NCI-H748 (cell line): ENCODE results near the gene HOXB7.

ENCODE experiments used
- DNase-seq: peaks from one replicate; lab custom pipeline; 2025; ENCODE audit not compliant: unreplicated experiment; lab: John Stamatoyannopoulos, UW

Gene HOXB7

GRCh38 chr17:48611681-48612455 lies 1.1 kb upstream of the HOXB7 start:
- peak; percentile 81 for DNase-seq

GRCh38 chr17:48611213-48611612 lies 396 bp upstream of the HOXB7 start:
- peak; percentile 69 for DNase-seq

GRCh38 chr17:48609759-48610281 lies 997 bp downstream of the HOXB7 start:
- DNase-seq = peak; percentile 70

DNA sequence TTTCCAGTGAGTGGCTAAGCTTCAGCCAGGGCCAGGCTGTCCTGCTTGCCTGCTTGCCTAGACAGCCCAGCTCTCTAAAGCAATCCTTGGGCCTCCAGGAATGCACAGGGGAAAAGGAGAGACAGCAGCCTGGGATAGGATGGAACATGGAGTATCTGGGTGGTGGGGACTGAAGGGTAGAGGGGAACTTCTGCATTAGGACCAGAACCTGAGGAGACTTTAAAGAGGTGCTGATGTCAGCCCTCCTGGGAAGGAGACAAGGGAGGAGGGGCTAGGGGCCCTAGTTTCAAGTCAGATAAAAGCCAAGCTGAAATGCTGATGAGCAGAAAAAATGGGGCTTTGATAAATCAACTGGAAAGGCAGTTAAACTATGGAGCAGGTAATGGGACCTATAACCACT lies 1.8 kb downstream of the HOXB7 start:
- DNase-seq = no peak

DNA sequence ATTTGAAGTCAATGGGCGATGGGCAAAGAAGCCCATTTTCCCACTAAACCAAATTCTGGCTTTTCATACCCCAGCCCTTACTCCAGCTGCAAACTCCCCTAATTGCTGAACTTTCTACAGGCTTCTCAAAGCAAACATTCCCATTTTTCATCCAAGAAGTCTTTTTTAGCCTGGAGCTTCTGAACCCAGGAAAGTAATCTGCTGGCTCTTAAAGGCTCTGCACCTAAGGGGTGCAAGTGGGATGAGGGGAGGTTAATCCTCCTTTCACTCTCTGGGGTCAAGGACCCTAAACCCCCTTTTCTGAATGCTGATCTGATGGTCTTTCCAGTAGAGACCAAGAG lies 2.4 kb downstream of the HOXB7 start:
- DNase-seq = no peak

- DNase-seq = no peak
Measured at GRCh38 chr17:48606892-48607614, 3.8 kb downstream of the HOXB7 start.

DNA sequence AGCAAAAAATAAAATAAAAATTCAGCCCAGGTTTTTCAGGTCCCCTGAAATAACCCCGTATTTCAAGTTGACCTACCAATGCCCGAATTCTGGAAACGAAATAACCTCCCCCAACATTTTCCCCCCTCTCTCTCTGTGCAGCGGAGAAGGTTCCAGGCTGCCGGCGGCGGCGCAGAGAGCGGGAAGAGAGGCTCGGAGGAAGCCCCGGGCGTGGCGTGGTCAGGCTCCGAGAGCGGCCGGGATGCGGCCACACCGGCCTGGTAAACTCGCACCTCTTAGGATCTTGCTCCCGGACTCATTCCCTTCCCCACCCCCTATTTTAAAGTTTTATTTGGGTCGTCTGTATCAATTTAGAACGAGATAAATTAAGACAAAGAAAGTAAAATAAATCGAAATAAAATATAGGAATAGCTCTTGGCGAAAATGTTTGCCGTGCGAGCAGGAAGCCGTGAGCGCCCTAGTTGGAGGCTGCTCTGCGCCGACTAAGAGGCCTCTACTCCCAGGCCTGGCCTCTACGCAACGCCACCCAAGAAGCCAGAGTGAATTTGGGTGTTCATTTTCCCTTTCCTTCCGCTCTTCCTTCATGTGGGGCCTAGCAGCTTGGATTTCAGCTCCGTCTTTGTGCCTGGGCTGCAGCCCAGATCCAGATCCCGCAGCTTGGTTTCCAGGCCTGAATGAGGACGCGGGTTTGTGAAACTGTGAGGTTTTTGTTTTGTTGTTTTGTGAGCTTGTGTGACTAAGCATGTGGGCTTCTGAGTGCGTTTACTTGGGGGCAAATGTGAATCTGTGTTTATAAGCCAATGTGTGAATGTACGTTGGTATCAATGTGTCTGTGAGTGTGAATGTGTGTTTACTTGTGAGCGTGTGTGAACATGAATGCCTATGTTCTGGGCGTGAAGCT lies 4.6 kb downstream of the HOXB7 start:
- DNase-seq = no peak

GRCh38 chr17:48605409-48605919 lies 5.4 kb downstream of the HOXB7 start:
- DNase-seq = no peak

DNA sequence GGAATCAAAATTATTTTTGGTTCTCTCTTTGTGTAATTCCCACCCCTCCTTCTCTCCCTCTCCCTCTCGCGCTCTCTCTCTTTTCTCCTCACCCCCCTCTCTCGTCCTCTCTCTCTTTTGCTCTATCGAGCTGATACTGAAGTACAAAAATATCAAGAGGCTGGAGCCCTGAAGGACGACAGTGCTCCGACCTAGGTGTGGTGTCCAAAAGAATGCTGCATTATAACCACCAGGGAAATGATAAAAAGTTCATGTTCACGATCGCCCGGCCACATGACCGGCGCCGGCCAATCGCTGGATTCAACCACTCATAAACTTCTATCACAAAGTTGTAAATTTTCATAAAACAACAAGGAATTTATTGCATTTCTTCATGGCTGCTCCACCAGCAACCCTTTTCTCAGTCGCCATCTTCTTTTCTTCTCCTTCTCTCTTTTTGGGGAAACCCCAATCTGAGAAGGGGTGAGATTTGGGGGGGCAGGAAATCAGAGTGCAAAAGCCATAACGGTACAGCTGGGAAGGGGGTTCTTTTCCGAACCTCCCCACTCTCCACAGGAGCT lies 6.0 kb downstream of the HOXB7 start, which contains the start of gene HOXB6:
Gene HOXB6, minus strand, starts transcription at position 217 of the 560 bp plus-strand sequence. CDS start 6,836 bp downstream, outside the sequence.
- no peak for DNase-seq

DNA sequence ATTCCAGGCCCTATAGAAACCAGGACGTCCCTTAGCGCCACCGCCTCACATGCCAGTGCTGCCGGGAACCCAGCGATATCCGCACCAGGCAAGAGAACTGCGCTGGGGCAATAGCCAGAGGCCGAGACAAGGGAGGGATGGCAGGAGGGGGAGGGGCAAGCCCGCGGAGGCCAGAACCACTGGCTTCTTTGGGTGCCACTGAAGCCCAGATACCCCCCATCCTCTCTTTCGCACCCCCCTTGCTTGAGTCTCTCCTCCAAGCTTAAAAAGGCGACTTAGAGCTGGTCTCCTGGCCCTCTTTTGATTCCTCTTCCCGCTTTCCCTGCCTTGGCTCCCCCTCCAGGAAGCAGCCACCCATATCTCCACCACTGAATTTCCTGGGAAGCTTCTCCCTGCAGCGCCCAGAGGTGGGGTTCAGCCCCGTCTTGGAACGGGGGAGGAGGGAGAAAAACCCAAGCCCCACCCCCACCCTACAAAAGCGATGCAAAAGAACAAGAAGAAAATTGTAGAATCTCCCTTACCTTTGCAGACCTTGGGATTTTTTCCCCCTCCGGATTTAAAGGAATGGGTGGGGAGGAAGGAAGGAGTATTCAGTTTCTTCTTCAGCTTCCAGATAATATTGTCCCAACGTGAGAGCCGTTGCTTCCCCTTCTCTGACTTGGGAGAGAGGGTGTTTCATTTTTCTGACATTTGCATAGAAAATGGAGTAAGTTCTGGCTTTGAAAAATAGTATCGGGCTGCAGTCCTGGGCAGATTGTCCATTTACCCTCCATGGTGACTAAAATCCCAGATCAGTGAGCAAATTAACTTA lies 6.7 kb downstream of the HOXB7 start:
- peak; percentile 10 for DNase-seq

- DNase-seq = no peak
Measured at GRCh38 chr17:48601539-48602425, 9.0 kb downstream of the HOXB7 start.

- DNase-seq = no peak
Measured at GRCh38 chr17:48601207-48601538, 9.6 kb downstream of the HOXB7 start.

DNA sequence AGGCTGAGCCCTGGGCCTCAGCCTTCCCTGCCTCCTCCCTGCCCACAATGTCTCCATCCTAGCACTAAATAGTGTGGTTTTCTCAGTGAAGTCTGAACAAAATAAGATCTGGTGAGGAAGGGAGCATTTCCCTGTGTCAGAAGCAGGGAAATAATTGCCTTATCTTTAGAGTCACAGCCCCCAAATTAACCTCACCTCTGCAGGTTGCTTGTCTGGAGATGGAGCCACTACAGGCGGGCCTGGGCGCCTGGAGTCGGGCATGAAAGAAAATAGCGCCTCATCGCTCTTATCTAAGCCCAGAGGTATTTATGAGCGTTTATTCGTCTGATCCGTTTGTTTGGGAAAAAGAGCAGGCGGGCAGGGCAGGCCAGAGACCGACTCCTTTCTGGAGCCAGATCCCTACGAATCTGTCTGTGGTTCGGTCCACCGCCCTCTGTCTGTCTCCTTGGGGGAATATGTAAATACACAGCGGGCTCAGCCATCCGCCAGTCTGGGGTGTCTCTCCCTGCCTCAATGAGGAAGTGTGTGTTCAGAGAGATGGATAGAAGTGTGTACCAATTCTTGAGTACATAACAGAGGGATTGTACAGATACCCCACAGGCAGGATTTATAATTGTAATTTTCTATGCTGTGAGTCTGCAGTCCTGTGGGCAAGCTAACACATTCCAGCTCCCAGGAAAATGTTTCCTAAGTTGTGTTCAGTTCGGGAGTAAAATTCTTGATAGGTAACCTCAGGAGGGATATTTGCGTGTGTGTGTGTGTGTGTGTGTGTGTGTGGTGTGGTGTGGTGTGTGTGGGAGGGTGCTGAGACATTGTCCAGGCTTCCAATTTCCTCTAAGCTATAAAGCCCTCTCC lies 10.3 kb downstream of the HOXB7 start:
- peak; percentile 42 for DNase-seq

DNA sequence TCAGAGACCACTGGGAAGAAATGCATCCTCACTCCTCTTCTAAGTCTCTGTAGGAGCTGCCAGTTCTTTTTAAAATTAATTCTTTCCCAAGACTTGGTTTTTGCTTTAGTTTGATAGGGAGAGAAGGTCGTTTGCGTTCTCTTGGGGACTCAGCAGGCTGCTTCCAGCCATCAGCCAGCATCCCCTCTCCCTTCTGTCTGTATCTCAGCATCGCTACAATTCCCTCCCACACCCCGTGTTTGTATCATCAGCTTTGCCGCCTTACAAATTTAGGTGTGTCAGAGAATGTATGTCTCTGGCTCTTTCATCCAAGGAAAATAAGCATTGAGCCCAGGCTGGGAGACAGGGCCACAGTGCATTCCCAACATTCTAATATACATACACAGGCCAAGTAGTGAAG lies 11.5 kb downstream of the HOXB7 start:
- no peak for DNase-seq

DNA sequence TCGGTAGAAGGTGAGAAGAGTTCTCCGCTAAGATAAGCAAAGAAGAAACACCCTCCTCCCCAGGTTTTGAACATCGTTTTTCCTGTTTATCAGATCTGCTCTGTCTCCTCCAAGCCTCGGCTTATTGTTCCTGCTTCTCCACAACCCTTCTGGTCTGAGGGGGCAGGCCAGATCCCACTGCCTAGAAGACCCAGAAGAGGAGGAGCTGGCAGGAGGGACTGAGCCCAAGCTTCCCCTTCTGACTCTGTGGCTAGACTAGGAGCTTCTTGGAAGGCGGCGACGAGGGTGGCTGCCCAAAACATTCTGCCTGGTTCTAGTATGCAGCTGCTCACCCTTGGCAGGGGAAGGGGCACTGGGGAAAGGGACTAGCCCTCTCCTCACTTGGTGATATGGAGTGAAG lies 12.1 kb downstream of the HOXB7 start:
- no peak for DNase-seq

DNA sequence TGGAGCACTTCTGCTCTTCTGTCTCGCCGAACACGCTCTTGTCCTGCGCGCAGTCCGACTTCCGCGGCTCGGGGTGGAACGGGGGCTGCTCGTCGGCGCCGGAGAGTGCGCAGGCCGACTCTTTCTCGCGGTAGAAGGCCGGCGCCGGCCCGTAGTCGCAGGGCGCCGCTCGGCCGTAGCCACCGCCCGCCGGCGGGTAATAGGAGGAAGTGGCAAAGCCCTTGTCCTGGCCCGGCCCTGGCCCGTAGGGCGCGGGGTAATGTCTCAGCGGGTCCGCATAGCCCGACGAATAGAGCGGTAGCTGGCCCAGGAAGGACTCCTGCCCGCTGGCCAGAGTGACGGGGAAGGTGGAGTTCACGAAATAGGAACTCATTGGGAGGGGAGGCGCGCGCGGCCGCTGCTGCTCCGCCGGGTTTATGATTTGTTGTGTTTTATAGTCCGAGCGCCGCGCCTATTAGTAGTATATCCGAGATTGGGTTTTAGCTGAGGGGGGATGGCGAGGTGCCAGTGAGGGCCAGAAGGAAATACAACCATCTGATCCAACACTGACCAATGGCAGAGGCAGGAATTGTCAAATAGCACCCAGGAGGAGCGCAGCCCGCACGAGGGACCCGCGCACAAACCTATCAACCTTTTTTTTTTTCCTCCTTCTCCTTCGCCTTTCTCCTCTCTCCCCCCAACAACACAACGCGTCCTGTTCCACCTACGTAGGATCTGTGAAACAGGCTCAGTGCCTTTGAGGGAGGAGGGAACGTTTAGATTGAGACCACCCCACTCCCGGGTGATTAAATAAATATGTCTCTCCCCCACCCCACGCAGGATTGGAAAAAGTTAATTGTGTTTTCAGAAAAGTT lies 12.8 kb downstream of the HOXB7 start:
- DNase-seq = peak; percentile 70

GRCh38 chr17:48597528-48597777 lies 13.4 kb downstream of the HOXB7 start:
- DNase-seq = no peak
